ENCODE measurements around the gene DNAJB12.

DNAJB12 gene

DNA sequence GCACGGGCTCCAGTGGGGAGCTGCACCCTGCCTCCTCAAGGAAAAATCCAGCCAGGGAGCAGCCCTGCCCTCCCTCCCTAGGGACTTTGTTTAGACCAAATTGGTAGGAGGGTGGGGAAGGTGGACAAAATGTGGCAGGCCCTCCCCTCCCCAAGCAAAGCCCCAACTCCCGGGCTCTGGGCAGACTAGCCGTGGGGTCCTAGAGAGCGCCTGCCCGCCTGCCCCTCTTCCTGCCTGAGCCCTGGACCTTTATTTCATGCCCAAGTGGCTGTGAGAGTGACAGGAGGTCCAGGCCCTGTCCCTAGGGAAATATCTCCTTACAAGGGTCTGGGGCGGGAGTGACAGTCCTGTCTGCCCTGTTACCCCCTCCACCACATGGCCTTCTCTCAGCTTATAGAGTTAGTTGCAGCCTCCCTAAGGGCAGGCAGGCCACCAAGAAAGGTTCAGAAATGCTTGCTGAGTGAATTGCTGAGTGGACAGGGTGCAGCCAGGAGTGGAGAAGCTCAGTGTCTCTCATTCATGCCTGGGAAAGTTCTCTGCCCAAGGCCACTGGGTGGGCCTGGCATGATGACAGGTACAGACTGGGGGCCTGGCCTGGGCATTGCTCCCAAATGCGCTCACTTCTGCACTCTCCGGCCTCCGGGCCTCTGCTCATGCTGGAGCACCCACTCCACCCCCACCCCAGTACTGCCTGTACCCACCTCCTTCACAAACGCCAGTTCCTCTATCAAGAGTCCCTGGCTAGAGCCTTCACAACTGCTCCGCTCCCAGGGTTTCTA is 25.2 kb downstream of the DNAJB12 start:
- H4K91ac ChIP-seq (ENCODE audit: low read depth, low read length, poor library complexity) = peak overlapping the region; percentile 93
- H3K27ac ChIP-seq (replicated peaks; ENCODE audit: low read length) = peak overlapping the region; percentile 76
- no CpG with 5 or more reads among the region's 11 CpGs for WGBS, 2 donors (ENCODE audit: extremely low coverage in 2 of 2, insufficient read length in 2 of 2, insufficient replicate concordance in 1 of 2)
- H4K8ac ChIP-seq (ENCODE audit: low read depth, low read length) = peak overlapping the region; percentile 68
- H3K14ac ChIP-seq (ENCODE audit: low read length) = no peak overlapping the region
- peaks cover 0 to 11% of the 10 kb centered on the region in 2 donors for H3K36me3 ChIP-seq (replicated peaks in 1 of 2; ENCODE audit: control insufficient read depth in 2 of 2, insufficient read depth in 2 of 2, low read length in 2 of 2)
- H3K27me3 ChIP-seq (ENCODE audit: control insufficient read depth in 3 of 3, insufficient read depth in 3 of 3, low read depth in 1 of 3, low read length in 3 of 3) = no peaks in the 10 kb centered on the region
- peak overlapping the region; percentile 93 for H2BK120ac ChIP-seq (ENCODE audit: low read depth, low read length)
- no peaks in the 10 kb centered on the region for H3K79me1 ChIP-seq (ENCODE audit: low read depth, low read length)
- no peak overlapping the region for H3K4me2 ChIP-seq (ENCODE audit: insufficient read depth, low read length, poor library complexity, severe bottlenecking)
- H2AK5ac ChIP-seq (ENCODE audit: low read depth, low read length) = peak overlapping the region; percentile 99
- H2AFZ ChIP-seq (ENCODE audit: low read length) = peak overlapping the region; percentile 83
- DNase-seq (ENCODE audit: low spot score) = no peak
- H3K9ac ChIP-seq (ENCODE audit: low read depth, low read length, poor library complexity) = no peak overlapping the region
- peak overlapping the region; percentile 90 for H2BK12ac ChIP-seq (ENCODE audit: low read length)
- H3K9me3 ChIP-seq (replicated peaks in 1 of 2; ENCODE audit: control insufficient read depth in 2 of 2, insufficient read depth in 1 of 2, low read depth in 1 of 2, low read length in 2 of 2) = no peaks in the 10 kb centered on the region
- peak overlapping the region; percentile 99 for H2BK15ac ChIP-seq (ENCODE audit: low read length)
- peak overlapping the region; percentile 33 for H2BK5ac ChIP-seq (ENCODE audit: low read length)
- peak overlapping the region; percentile 95 for H3K18ac ChIP-seq (ENCODE audit: low read length)
- H3K4me1 ChIP-seq (ENCODE audit: control insufficient read depth in 2 of 2, insufficient read depth in 1 of 2, low read depth in 1 of 2, low read length in 2 of 2) = peaks cover 50 to 51% of the 10 kb centered on the region in 2 donors
- H3K4me3 ChIP-seq (ENCODE audit: low read length in 2 of 2) = no peak overlapping the region
- H3K23ac ChIP-seq (ENCODE audit: low read depth, low read length, poor library complexity) = no peak overlapping the region
- no peak overlapping the region for H3K4ac ChIP-seq (ENCODE audit: low read length)

DNA sequence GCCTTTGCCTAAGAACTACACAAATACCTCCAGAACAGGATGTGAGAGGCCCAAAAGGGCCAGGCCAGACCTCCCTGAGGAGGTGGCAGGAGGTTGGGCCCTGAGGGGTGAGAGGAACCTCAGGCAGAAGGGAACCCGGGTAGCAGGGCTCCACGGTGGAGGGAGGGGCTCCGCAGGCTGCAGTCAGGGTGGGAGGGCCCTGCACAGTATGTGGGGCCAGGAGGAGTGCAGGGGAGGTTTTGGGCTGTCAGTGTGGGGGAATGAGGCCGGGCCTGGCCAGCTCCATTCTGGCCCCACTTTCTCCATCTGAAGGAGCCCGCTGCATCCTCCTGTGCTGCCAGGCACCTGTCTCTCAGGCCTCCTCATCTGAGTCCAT is 25.9 kb downstream of the DNAJB12 start:
- peaks cover 0 to 11% of the 10 kb centered on the region in 2 donors for H3K36me3 ChIP-seq (replicated peaks in 1 of 2; ENCODE audit: control insufficient read depth in 2 of 2, insufficient read depth in 2 of 2, low read length in 2 of 2)

DNA sequence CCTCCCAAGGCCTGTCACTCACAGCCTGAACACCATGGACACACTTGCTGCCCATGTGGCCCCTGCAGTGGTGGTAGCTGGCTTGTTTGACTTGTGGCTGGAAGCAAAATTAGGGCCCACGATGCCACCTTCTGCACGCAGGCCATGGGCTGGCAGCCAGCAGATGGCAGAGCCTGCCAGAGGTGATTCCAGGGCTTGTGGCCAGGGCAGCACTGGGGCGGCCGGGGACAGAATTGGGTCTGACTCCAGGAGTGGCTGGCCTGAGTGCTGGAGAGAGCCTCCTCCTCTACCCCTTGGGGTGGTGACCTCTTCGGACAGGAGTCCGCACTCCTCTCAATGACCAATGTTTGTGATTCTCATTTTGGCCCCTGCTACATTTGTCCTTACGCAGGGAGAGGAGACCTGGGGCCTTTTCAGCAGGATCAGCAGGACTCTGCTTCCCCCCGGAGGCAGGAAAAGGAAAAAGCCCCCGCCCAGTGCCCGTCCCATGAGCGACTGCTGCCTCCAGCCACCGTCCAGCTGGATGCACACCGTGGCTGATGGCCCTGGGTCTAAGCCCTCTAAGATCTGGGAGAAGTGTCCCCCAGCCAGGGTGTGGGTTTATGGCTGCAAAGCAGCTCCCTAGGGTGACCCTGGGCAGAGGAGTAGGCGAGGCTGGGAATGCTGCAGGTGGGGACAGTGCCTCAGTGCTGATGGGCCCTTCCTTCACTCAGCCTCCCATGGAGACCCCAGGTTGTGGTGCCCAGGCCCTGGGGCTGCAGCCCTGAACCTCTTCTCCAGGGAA is 26.5 kb downstream of the DNAJB12 start:
- no peaks in the 10 kb centered on the region for H3K9me3 ChIP-seq (replicated peaks in 1 of 2; ENCODE audit: control insufficient read depth in 2 of 2, insufficient read depth in 1 of 2, low read depth in 1 of 2, low read length in 2 of 2)
- no peak for DNase-seq (ENCODE audit: low spot score)
- H3K27ac ChIP-seq (replicated peaks; ENCODE audit: low read length) = peak overlapping the region; percentile 76
- H3K36me3 ChIP-seq (replicated peaks in 1 of 2; ENCODE audit: control insufficient read depth in 2 of 2, insufficient read depth in 2 of 2, low read length in 2 of 2) = peaks cover 0 to 6% of the 10 kb centered on the region in 2 donors
- WGBS, 2 donors (ENCODE audit: extremely low coverage in 2 of 2, insufficient read length in 2 of 2, insufficient replicate concordance in 1 of 2) = no CpG with 5 or more reads among the region's 14 CpGs
- peak overlapping the region; percentile 83 for H2AFZ ChIP-seq (ENCODE audit: low read length)
- peaks cover 41 to 43% of the 10 kb centered on the region in 2 donors for H3K4me1 ChIP-seq (ENCODE audit: control insufficient read depth in 2 of 2, insufficient read depth in 1 of 2, low read depth in 1 of 2, low read length in 2 of 2)
- H4K8ac ChIP-seq (ENCODE audit: low read depth, low read length) = peak overlapping the region; percentile 100
- H2BK120ac ChIP-seq (ENCODE audit: low read depth, low read length) = peak overlapping the region; percentile 93
- H3K4me2 ChIP-seq (ENCODE audit: insufficient read depth, low read length, poor library complexity, severe bottlenecking) = no peak overlapping the region
- peak overlapping the region; percentile 50 for H3K9ac ChIP-seq (ENCODE audit: low read depth, low read length, poor library complexity)
- H3K27me3 ChIP-seq (ENCODE audit: control insufficient read depth in 3 of 3, insufficient read depth in 3 of 3, low read depth in 1 of 3, low read length in 3 of 3) = no peaks in the 10 kb centered on the region
- H2BK5ac ChIP-seq (ENCODE audit: low read length) = peak overlapping the region; percentile 33
- peak overlapping the region; percentile 93 for H4K91ac ChIP-seq (ENCODE audit: low read depth, low read length, poor library complexity)
- H3K18ac ChIP-seq (ENCODE audit: low read length) = peak overlapping the region; percentile 95
- H3K4ac ChIP-seq (ENCODE audit: low read length) = peak overlapping the region; percentile 87
- peak overlapping the region; percentile 36 for H3K23ac ChIP-seq (ENCODE audit: low read depth, low read length, poor library complexity)
- no peaks in the 10 kb centered on the region for H3K79me1 ChIP-seq (ENCODE audit: low read depth, low read length)
- H2BK12ac ChIP-seq (ENCODE audit: low read length) = peak overlapping the region; percentile 90
- peak overlapping the region; percentile 60 for H3K14ac ChIP-seq (ENCODE audit: low read length)
- peak overlapping the region; percentile 99 for H2AK5ac ChIP-seq (ENCODE audit: low read depth, low read length)
- H2BK15ac ChIP-seq (ENCODE audit: low read length) = peak overlapping the region; percentile 99
- H3K4me3 ChIP-seq (ENCODE audit: low read length in 2 of 2) = no peak overlapping the region

More for the DNA sequence above, 25.9 kb downstream of the DNAJB12 start:
- H3K4me3 ChIP-seq (ENCODE audit: low read length in 2 of 2) = no peak overlapping the region
- peak overlapping the region; percentile 78 for H3K9ac ChIP-seq (ENCODE audit: low read depth, low read length, poor library complexity)
- peak overlapping the region; percentile 33 for H2BK5ac ChIP-seq (ENCODE audit: low read length)
- peak overlapping the region; percentile 93 for H2BK120ac ChIP-seq (ENCODE audit: low read depth, low read length)
- no peak overlapping the region for H3K4me2 ChIP-seq (ENCODE audit: insufficient read depth, low read length, poor library complexity, severe bottlenecking)
- H4K91ac ChIP-seq (ENCODE audit: low read depth, low read length, poor library complexity) = peak overlapping the region; percentile 93
- H2BK12ac ChIP-seq (ENCODE audit: low read length) = peak overlapping the region; percentile 90
- peak overlapping the region; percentile 83 for H2AFZ ChIP-seq (ENCODE audit: low read length)
- H2AK5ac ChIP-seq (ENCODE audit: low read depth, low read length) = peak overlapping the region; percentile 99
- WGBS, 2 donors (ENCODE audit: extremely low coverage in 2 of 2, insufficient read length in 2 of 2, insufficient replicate concordance in 1 of 2) = no CpG with 5 or more reads among the region's 5 CpGs
- H3K27ac ChIP-seq (replicated peaks; ENCODE audit: low read length) = peak overlapping the region; percentile 76
- H3K4me1 ChIP-seq (ENCODE audit: control insufficient read depth in 2 of 2, insufficient read depth in 1 of 2, low read depth in 1 of 2, low read length in 2 of 2) = peaks cover 47 to 49% of the 10 kb centered on the region in 2 donors
- no peak for DNase-seq (ENCODE audit: low spot score)
- peak overlapping the region; percentile 100 for H4K8ac ChIP-seq (ENCODE audit: low read depth, low read length)
- no peaks in the 10 kb centered on the region for H3K27me3 ChIP-seq (ENCODE audit: control insufficient read depth in 3 of 3, insufficient read depth in 3 of 3, low read depth in 1 of 3, low read length in 3 of 3)
- H3K79me1 ChIP-seq (ENCODE audit: low read depth, low read length) = no peaks in the 10 kb centered on the region
- peak overlapping the region; percentile 36 for H3K23ac ChIP-seq (ENCODE audit: low read depth, low read length, poor library complexity)
- H3K9me3 ChIP-seq (replicated peaks in 1 of 2; ENCODE audit: control insufficient read depth in 2 of 2, insufficient read depth in 1 of 2, low read depth in 1 of 2, low read length in 2 of 2) = no peaks in the 10 kb centered on the region
- H3K18ac ChIP-seq (ENCODE audit: low read length) = peak overlapping the region; percentile 95
- H2BK15ac ChIP-seq (ENCODE audit: low read length) = peak overlapping the region; percentile 99
- peak overlapping the region; percentile 87 for H3K4ac ChIP-seq (ENCODE audit: low read length)
- H3K14ac ChIP-seq (ENCODE audit: low read length) = peak overlapping the region; percentile 82
